ENCODE measurements around the gene FGG. TPM values are rescaled to one million over a fixed set of nuclear protein-coding genes. Genes with fewer than 3 reads are reported as not detected.

Gene FGG
- total and polyA plus RNA-seq, 2 of the 13 experiments (the other 11 are each of a cell fraction or from before 2014, with no cell fraction given): 1,037 to 2,423 TPM

DNA sequence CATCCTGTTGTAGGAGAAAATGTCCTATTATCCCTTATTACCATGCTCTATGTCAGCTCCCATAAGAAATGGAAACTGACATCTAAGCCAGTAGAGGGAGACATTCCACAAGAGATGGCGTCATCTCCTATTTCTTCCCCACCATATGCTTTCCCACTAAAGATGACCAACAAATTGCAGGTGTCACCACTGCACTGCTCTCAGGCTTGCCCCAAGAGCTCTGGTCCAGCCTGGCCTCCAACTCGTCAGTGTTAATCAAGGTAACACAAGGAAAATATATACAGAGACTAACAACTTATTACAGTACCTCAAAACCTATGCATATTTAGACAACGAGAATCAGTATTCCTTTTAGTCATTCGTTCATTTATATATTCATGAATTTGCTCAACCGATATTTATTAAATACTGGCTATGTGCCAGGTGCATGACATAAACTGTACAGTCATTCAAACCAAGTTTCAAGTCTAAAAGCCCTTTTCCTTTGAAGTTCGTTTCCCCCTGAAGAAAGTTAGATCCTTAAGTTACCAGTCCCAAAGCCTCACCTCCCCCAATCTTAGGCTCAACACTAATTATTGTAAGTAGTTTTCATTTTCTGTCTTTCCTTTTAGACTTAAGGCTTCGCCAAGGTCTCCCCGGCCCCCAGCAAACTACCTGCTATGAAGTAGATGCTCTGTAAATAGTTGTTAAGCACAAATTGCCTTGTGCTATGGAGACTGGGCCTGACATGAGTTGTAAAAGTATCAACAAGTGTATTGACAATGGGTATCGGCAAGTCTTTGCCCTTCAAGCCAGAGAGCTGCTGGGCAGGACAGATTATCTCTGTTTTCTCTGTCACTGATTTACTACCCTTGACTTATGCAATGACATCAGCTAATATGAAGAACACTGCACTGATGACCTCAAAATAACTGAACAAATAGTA lies 52.7 kb downstream of the FGG start (continued):
- TF ChIP-seq ARID3A (IDR thresholded peaks at IDR 0.05; ENCODE audit: low read depth, low read length): peak; percentile 67
- no peak; the same call in 1 of the 2 replicates for TF ChIP-seq GMEB1 (CRISPR knock-in tag; IDR thresholded peaks at IDR 0.05; ENCODE audit: borderline replicate concordance)
- no peak for TF ChIP-seq ZBTB8A (CRISPR knock-in tag; IDR thresholded peaks at IDR 0.05; ENCODE audit: borderline replicate concordance, low read depth)
- TF ChIP-seq, protein P1, sequence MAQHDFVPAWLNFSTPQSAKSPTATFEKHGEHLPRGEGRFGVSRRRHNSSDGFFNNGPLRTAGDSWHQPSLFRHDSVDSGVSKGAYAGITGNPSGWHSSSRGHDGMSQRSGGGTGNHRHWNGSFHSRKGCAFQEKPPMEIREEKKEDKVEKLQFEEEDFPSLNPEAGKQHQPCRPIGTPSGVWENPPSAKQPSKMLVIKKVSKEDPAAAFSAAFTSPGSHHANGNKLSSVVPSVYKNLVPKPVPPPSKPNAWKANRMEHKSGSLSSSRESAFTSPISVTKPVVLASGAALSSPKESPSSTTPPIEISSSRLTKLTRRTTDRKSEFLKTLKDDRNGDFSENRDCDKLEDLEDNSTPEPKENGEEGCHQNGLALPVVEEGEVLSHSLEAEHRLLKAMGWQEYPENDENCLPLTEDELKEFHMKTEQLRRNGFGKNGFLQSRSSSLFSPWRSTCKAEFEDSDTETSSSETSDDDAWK (CRISPR knock-in tag; IDR thresholded peaks at IDR 0.05): no peak
- no peak for TF ChIP-seq ETS1 (CRISPR knock-in tag; IDR thresholded peaks at IDR 0.05)
- peak; percentile 84; the same call in 1 of the 2 replicates for TF ChIP-seq ZKSCAN8 (CRISPR knock-in tag; IDR thresholded peaks at IDR 0.05; ENCODE audit: borderline replicate concordance)
- no peak for TF ChIP-seq ZSCAN20 (CRISPR knock-in tag; IDR thresholded peaks at IDR 0.05; ENCODE audit: borderline replicate concordance)
- TF ChIP-seq REXO4 (CRISPR knock-in tag; IDR thresholded peaks at IDR 0.05; ENCODE audit: borderline replicate concordance): no peak
- no peak for TF ChIP-seq ZBTB10 (CRISPR knock-in tag; IDR thresholded peaks at IDR 0.05; ENCODE audit: borderline replicate concordance)
- TF ChIP-seq ZNF597 (CRISPR knock-in tag; IDR thresholded peaks at IDR 0.05): no peak
- TF ChIP-seq HINFP (CRISPR knock-in tag; IDR thresholded peaks at IDR 0.05; ENCODE audit: low read depth): no peak
- TF ChIP-seq TP53 (CRISPR knock-in tag; conservative IDR thresholded peaks at IDR 0.05): no peak
- TF ChIP-seq NFYB (CRISPR knock-in tag; IDR thresholded peaks at IDR 0.05): peak; percentile 1; the same call in 1 of the 2 replicates

Data from HepG2 (cell line).